HG03139 (cell line): ENCODE data around the gene VAV3.

Source experiments
- ATAC-seq: cut with Tn5 transposase; IDR thresholded peaks from one replicate; pipeline ENCODE4 v1.9.1; 2021; ENCODE audit not compliant: unreplicated experiment

VAV3 gene

DNA sequence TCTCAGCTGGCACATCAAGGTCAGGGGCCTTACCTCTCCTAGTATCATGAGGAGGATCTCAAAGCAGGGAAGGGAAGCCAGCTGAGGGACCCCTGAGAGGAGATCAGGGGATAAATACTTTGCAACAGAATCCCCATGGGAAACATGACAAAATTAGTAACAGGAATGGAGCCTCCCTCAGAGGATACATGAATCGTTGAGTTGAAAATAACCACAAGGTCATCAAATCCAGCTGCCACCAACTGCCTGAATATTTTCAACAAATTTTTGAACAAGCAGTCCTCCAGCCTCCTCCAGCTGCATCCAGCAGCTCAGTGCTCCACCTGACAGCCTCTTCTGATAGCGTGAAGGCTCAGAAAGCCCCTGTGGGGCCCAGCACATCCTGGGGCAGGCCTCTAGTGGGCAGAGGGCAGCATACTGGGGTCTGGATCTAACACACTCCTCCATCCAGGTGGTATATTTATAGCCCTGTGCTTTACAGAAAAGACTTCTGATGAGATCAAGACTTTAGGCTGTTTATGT lies 419.9 kb downstream of the VAV3 start:
- ATAC-seq: no peak

DNA sequence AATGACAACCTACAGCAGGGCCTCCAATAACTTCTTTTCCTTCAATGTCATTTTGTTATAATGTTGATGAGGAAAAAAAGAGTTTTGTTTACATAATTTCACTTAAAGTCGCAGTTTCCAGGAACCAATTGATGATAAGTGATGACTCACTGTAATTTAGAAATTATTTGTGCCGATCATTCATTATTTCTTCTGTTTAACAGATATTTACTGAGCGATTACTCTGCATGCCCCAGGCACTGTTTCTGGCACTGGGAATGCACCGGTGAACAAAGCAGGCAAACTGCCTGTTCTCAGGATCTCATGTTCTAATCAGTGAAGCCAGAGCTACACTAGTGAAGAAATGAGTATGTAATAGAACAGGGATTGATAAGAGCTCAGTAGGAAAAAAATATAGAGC lies 420.7 kb downstream of the VAV3 start:
- no peak for ATAC-seq

DNA sequence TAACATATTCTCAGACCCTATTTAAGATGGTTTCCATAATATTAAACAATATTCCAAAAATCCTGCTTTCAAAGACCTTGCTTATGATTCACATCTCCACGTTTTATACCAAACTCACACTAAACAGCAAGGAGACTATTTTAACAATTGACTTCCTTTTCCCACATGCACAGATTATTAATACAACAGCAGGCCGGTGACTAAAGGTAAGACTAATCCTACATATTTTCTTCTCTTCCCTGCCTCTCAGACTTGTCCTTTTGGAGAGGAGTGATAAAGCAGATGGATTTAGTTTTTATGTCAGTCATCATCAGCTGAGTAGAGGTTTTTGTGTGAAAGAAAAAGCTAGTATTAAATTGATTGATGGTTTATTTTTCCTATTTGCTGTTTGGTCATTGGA lies 423.6 kb downstream of the VAV3 start:
- no peak for ATAC-seq

DNA sequence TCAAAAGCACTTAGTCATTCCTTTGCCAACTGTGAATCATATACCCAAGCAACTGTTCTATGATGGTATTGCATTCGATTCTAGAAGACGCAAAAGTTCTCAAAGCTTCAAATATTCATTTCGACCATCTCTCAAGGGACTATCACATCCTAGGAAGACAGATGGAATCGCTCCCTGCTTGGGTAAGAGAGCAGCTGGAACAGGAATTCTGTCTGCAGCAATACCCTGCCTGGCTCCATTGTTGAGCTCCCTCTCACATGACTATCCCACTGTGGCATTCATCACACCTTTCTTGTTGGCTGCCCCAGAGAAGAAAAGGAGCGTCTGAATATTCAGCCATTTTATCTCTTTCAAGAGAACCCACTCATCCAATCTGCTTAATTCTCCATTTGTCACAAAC lies 426.5 kb downstream of the VAV3 start:
- ATAC-seq: no peak

DNA sequence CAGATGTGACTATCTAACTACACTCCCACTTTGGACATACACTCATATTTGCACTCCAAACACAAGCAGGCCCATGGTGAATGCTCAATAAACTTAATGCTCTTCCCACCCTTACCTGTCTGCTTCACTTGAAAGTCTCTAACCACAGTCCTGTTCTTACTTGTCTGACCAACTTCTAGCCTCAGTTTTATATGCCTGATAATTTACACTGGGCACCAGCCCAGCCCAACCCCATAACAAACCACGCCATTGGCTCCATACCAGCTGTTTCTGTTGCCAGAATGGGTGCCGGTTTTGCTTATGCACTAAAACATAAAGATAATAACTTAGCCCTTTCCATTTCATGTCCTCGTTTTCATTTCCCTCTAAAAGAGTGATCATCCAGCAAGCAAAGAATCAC lies 428.7 kb downstream of the VAV3 start:
- no peak for ATAC-seq

DNA sequence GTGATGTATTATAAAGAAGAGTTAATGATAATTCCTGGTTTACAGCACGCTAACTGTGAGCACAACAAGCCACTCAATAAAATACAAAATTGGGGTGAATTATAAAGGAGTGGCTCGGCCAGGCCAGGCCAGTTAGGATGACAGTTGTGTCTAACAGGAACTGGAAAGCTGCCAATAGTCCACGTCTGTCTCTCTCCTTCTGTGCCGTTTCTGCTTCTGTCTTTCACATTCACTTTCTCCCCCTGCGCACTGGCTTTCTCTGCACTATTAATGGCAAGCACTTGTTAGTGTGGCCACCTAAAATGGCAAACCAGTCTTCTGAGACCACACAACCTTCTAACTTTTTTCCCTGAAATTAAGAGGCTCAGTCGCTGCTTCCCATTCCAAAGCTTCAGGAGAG lies 429.9 kb downstream of the VAV3 start:
- no peak for ATAC-seq

DNA sequence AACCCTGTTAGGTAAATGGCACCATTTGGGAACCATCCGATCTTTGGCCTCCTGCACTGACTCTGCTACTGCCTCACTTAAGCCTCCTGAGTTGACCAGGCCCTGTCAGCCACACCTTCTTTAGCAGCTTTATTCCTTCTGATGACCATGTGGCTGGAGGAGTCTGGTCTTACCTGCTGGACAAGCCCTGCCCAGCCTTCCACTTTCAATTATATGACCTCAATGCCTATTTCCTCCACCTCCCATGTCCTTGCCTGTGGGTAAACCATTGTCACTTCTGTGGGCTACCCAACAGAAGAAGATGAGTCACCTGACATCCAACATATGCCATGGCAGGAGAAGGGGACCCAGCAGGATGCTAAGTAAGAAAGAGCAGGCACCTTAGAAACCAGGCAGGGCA lies 430.3 kb downstream of the VAV3 start:
- ATAC-seq: no peak

DNA sequence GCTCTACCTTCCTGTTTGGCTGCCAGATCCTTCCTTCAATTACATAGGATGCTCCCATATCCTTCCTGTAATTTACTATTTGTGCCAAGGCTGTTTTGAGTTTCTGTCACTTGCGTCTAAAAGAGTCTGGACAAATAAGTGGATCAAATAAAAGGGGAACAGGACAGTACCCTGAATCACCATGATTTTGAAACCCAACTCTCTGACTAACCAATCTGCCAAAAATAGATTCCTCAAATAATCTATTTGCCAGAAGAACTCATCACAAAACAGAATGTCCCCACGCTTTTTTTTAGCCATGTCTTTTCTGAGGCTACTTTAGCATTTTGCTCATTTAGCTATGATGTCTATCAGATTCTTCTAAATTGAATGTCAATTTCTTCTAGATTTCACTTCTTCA lies 431.5 kb downstream of the VAV3 start:
- ATAC-seq: no peak

DNA sequence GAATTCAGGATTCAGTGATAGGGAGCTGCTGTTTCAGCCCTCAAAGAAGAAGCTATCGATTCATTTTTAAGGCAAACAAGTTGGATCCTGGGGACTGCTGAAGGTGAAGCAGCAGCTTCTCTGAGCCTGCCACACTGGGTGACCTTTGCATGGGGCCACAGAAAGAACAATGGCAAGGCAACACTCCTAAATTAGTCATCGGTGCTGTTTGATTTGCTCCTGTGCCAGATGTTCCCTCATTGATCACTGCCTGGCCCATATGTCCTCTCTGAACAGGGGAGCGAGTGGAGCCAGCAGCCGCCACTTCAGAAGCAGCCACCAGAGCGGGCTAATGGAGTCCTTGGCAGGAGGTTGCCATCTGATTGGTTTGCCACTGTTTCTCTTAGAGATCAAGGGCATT lies 432.7 kb downstream of the VAV3 start:
- ATAC-seq: no peak

DNA sequence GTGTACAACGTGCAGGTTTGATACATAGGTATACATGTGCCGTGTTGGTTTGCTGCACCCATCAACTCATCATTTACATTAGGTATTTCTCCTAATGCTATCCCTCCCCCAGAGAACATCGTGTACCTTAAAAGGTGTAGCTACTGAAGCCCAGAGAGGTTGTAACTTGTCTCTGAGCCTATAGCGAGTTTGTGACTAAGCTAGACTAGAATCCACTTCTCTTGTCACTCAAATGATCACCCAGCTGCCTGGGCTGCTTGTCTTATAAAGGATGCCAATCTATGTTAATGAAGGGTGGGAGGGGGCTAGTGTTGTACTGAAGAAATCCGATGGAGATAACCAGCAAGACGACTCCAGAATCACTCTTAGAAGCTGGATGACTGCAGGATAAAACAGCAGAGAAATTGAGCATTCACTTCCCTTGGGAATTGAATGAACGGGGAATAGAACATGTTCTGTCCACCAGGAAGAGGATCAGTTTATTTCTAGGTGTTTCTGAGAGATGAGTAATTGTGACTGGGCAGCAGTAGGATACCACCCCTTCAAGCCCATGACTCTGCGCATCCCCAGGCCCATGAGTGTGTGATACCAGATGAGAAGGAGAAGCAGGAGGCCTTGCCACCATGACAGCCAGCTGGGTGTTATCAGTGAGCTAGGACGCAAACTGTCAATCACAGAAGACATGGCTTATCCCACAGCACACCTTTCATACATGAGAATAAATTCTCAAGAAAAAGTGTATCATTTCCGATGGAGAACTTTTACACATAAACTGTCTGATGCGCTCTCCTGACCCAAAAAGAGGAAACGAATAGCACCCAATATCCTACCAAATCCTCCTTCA lies 433.7 kb downstream of the VAV3 start:
- no peak for ATAC-seq

DNA sequence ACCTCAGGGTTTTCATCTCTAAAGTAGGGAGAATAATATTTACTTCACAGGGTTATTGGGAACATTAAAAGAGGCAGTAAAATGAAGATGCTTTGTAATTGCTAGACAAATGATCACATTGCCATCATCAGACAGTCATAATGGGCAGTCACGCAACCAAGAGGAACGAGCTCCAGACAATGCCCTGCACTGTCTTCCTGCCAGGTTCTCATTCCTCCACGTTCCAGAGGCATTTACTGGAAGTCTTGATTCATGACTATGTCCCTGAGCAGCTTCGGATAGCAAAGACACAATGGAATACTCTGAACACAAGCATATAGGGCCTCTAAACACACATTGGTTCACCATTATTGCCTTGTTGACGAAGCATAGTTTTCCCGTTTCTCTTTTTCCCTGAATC lies 434.4 kb downstream of the VAV3 start:
- no peak for ATAC-seq

DNA sequence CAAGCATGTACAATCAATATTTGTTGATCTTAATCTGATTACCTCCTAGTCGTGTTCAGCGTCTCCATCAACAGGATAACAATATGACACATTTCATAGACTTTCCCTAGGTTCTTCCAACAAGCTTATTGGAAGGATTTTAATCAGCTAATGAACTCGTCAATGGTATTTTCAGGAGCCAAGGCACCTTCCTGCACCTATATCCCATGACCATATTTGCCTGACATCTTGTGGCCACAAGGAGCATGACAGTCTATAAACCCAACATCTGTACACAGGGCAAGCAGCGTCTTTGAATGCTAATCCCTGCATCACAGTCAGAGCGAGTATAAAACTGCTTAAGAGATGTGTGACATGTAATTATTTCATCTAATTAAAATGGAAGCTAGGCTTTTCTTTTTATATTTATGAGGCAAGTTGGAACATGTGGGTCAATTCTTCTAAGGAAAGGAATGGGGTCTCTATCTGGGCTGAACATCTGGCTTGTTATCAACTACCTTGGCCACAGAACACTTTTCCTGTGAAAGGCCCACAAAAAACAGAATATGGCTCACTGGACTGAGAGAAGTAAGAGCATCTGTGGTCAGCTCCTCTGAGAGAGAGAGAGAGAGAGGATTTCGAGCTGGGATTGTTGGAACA lies 435.4 kb downstream of the VAV3 start:
- peak; percentile 97 for ATAC-seq

DNA sequence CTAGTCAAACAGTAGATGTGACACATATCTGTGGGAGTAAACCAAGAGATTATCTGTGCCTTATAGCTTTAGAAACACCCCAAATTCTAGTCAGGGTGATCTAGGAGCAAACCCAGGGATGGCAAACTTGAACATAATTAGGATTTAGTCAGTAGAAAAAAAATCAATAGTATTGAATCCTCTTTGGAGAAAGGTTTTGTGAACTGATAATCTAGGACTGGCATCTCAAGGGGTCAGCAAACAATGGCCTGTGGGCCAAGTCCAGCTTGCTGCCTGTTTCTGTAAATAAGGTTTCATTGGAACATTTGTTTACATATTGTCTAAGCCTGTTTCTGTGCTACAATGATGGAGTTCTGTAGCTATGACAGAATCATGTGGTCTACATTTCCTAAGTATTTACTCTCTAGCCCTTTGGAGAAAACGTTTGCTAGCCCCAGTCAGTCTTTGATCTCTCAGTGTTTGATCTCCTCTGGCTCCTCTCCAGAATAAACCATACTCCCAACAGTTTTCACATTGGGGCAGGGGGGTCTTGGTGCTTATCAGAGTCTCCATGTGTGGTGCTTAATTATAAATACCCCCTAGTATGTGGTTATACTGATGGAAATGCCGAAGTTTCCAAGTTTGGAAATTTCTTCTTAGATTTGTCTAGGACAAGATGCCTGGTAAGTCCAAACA lies 438.3 kb downstream of the VAV3 start:
- no peak for ATAC-seq

DNA sequence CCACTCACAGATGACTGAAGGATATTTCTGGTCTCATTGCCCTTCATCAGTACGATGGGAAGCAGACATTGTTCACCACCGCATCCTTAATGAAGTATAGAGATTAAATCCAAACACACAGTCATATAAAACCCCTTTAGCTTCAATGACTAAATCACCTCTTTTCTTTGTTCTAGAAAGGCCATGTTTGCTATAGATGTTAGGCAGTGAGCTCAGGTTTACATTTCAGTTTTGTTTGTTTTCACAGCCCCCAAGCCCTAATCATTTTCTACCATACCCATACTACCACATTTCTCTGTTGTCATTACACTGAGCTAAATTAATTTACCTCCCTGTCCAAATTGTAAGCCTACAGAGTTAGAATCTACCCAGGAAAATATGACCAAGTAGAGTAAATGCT lies 439.0 kb downstream of the VAV3 start:
- ATAC-seq: no peak

DNA sequence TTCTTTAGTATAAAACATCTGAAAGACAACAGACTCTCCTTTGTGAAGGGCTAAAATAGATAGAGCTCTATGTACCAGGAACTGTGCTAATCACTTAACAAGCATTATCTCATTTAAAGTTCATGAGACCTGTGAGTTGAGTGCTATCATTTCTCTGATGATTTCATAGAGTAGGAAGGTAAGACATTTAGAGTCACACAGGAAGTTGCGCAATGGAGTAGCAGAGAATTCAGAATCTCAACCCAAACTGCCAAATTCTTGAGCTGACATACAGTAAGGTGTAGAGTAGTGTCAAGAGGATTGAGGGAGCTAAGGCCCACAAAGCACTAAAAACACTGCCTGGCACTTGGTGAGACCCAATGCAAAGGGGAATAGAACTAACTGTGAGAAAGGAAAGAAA lies 439.8 kb downstream of the VAV3 start:
- no peak for ATAC-seq

DNA sequence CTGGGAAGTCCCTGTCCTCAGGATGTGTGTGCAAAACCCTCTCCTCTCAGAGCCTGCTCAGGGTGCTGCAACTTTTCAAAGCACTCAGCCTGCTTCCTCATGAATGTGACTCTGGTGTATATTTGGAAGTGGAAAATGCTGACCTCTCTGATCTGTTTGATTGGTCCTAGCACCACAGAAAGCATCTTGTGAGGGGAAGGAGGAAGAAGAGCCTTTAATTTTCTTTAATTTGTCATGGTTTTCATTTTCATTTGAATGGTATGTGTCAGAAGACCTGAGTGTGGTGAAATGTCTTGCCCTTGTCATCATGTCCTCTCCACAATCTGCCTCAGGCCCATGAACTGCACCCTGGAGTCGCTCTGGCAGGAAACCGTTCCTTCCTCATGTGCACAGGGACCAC lies 440.7 kb downstream of the VAV3 start:
- no peak for ATAC-seq

DNA sequence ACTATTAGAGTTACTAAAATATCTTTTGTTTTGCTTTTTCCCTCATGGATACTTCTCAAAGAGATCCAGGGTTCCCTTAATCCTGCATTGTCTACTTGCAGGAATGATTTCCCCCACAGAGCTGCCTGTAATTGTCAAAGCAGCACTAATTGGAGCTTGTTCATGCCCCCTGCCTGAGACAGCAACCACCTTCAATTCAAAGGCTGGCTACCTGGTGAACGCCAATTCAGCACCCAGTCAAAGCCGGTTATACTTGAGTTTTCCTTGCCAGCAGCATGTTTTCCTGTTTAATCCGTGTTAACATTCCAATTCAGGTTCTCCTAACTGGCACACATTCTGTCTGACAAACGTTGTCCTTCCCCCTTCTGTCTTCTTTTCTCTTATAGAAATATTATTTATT lies 441.2 kb downstream of the VAV3 start:
- ATAC-seq: no peak

DNA sequence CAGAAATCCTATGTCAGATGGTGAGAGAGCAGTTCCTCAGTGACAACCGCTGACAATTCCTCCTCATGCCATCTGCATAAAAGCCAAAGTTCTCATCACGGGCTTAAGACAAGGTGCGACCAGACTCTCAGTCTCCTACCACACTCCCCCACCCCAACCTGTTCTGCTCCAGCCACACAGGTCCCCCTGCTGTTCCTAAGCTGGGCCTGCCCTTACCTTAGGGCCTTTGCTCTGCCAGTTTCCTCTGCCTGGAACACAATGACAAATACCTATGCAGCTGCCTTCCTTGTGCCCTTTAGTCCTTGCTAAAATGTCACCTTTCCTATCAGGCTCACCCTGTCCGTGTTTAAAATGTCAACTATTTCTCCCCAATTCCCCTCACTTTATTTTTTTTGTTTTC lies 441.9 kb downstream of the VAV3 start:
- no peak for ATAC-seq
